A204.1 (cell line): Measurements from ENCODE around the gene PIK3R6.
"Not testable (repeated sequence)": the region's sequence is repeated elsewhere in the genome, so short reads cannot be mapped to it uniquely, and the experiment has no call there.

Experiments
- FAIRE-seq: peaks from 2 replicates; lab custom pipeline; 2012; peaks lifted over from hg19 to GRCh38; lab: Jason Lieb, UNC

The PIK3R6 gene

GRCh38 chr17:8872705-8873435, 5.4 kb upstream of the PIK3R6 start:
- FAIRE-seq, result no peak

- FAIRE-seq, result no peak
Measured at GRCh38 chr17:8872036-8872704, 4.7 kb upstream of the PIK3R6 start.

GRCh38 chr17:8871081-8871581, 3.7 kb upstream of the PIK3R6 start:
- no peak for FAIRE-seq

GRCh38 chr17:8870406-8871040, 3.0 kb upstream of the PIK3R6 start:
- no peak for FAIRE-seq

- no peak for FAIRE-seq
Measured at GRCh38 chr17:8869114-8869815, 1.8 kb upstream of the PIK3R6 start.

- FAIRE-seq, result no peak
Measured at GRCh38 chr17:8868529-8868951, 1.1 kb upstream of the PIK3R6 start.

- FAIRE-seq, result no peak
Measured at GRCh38 chr17:8868092-8868491, 618 bp upstream of the PIK3R6 start.

- no peak for FAIRE-seq
Measured at GRCh38 chr17:8865811-8866210, 1.7 kb downstream of the PIK3R6 start.

- FAIRE-seq, result no peak
Measured at GRCh38 chr17:8865385-8865784, 2.1 kb downstream of the PIK3R6 start.

GRCh38 chr17:8862213-8863056, 5.0 kb downstream of the PIK3R6 start:
- FAIRE-seq, result no peak

- FAIRE-seq, result no peak
Measured at GRCh38 chr17:8861495-8862181, 5.8 kb downstream of the PIK3R6 start.

- FAIRE-seq, result no peak
Measured at GRCh38 chr17:8859804-8860430, 7.6 kb downstream of the PIK3R6 start.

GRCh38 chr17:8859027-8859803, 8.3 kb downstream of the PIK3R6 start:
- FAIRE-seq, result no peak

- FAIRE-seq, result no peak
Measured at GRCh38 chr17:8857919-8858318, 9.6 kb downstream of the PIK3R6 start.

GRCh38 chr17:8856869-8857575, 10.5 kb downstream of the PIK3R6 start:
- no peak for FAIRE-seq

GRCh38 chr17:8856205-8856603, 11.3 kb downstream of the PIK3R6 start:
- FAIRE-seq, result not testable (repeated sequence)

GRCh38 chr17:8855477-8856204, 11.8 kb downstream of the PIK3R6 start:
- no peak for FAIRE-seq

- FAIRE-seq, result no peak
Measured at GRCh38 chr17:8851600-8851999, 15.9 kb downstream of the PIK3R6 start.
